Measurements from ENCODE around the gene EXOC6.

GRCh38 chr10:92834986-92835385 lies 13.3 kb upstream of the EXOC6 start:
- TF ChIP-seq CTCF (IDR thresholded peaks at IDR 0.05), result no peak
- no peak for TF ChIP-seq EZH2 (IDR thresholded peaks at IDR 0.05)
